A673 (cell line): ENCODE measurements around the gene GALNT7. TPM values are rescaled to one million over a fixed set of nuclear protein-coding genes. Genes with fewer than 3 reads are reported as not detected.

ENCODE experiments used
- BruUV-seq: library from RNA; stranded (reverse); fragments of 400-500 nt; replicated peaks from 2 replicates; lab custom pipeline; 2021; lab: Mats Ljungman, UMichigan
- CTCF ChIA-PET: fragments of 300-600 bp; sonication (Branson Sonifier 250); formaldehyde crosslinking; loops from one replicate; lab custom pipeline; 2022; ENCODE audit warnings: antibody characterized with exemption; lab: Charles Lee
- POLR2A ChIA-PET: fragments of 300-600 bp; sonication (Branson Sonifier 250); formaldehyde crosslinking; loops from one replicate; lab custom pipeline; 2022; ENCODE audit warnings: antibody characterized with exemption; ENCODE audit not compliant: low non-redundant PET; lab: Charles Lee
- DNase-seq: peaks from one replicate; pipeline ENCODE4 v3.0.0-alpha.2; 2015; ENCODE audit warnings: low spot score
- H3K27ac ChIP-seq: fragments of 200-600 bp; sonication (generic); 2 replicates; pipeline ENCODE4 v1.5.1; 2016; ENCODE audit warnings: mixed run types, low read depth, mild to moderate bottlenecking, mixed read lengths, antibody characterized with exemption, low read length; ENCODE audit not compliant: poor library complexity, severe bottlenecking
- H3K27me3 ChIP-seq: fragments of 200-600 bp; sonication (generic); replicated peaks from 2 replicates; pipeline ENCODE4 v1.6.1; 2017; ENCODE audit warnings: mixed run types, low read depth, mild to moderate bottlenecking, mixed read lengths, antibody characterized with exemption, low read length; ENCODE audit not compliant: insufficient read depth, poor library complexity
- H3K36me3 ChIP-seq: fragments of 200-600 bp; sonication (generic); 2 replicates; pipeline ENCODE4 v1.6.1; 2016; ENCODE audit warnings: mixed run types, mild to moderate bottlenecking, mixed read lengths, antibody characterized with exemption, low read length; ENCODE audit not compliant: insufficient read depth, poor library complexity, severe bottlenecking
- H3K4me1 ChIP-seq: fragments of 200-600 bp; sonication (generic); 2 replicates; pipeline ENCODE4 v1.6.1; 2017; ENCODE audit warnings: mixed run types, mild to moderate bottlenecking, mixed read lengths, antibody characterized with exemption, low read length; ENCODE audit not compliant: insufficient read depth, poor library complexity, severe bottlenecking
- H3K4me3 ChIP-seq: fragments of 200-600 bp; sonication (generic); 2 replicates; pipeline ENCODE4 v1.5.1; 2016; ENCODE audit warnings: low read depth, mixed run types, mild to moderate bottlenecking, mixed read lengths, low read length; ENCODE audit not compliant: poor library complexity, severe bottlenecking
- H3K9me3 ChIP-seq: fragments of 200-600 bp; sonication (generic); 2 replicates; pipeline ENCODE4 v1.6.1; 2016; ENCODE audit warnings: mixed run types, low read depth, mild to moderate bottlenecking, mixed read lengths, antibody characterized with exemption, low read length; ENCODE audit not compliant: poor library complexity, severe bottlenecking
- CTCF ChIP-seq: fragments of 300-800, 200-600 bp; sonication (generic); conservative IDR thresholded peaks from 2 replicates; pipeline ENCODE4 v1.5.1; 2017; ENCODE audit warnings: low read depth, mild to moderate bottlenecking, antibody characterized with exemption, low read length, moderate library complexity, mixed read lengths
- EZH2 ChIP-seq: fragments of 200-600 bp; sonication (generic); IDR thresholded peaks from 2 replicates; pipeline ENCODE4 v1.6.1; 2017; ENCODE audit warnings: borderline replicate concordance, low read depth, mild to moderate bottlenecking, mixed read lengths, antibody characterized with exemption, low read length; ENCODE audit not compliant: poor library complexity, severe bottlenecking
- intact Hi-C: fragments of 100-400 bp; cut with micrococcal nuclease; formaldehyde crosslinking; loops from one replicate; pipeline ENCODE4 v1.10.0; 2022; ENCODE audit not compliant: unreplicated experiment
- total RNA-seq: library from RNA; stranded (reverse); gene quantifications from 2 replicates; pipeline ENCODE4 v1.2.3, GENCODE V29; 2021

Gene GALNT7
- total RNA-seq, 1 experiment from 2014 or later: 89.7 TPM

DNA sequence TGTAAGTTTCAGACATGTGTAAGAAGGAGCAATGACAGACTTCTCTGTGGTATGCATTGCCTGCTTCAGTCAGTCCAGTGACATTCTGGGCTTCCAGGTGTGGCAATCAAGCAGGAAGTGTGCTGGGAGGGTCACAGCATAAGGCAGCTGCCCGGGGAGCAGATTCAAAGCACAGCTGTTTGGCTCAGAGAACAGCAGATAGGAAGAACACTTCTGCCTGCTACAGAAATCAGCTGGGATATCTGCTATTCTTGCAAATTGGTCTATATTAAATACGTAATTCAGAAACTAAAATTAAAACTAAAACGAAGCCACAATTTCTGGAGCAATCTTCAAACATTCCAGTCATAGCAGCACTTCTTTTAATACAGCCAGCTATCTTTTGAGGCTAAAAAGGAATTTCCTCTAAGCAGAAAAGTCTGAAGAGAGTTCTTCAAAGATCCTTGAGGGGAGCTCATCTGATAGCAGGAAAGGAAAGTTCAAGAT lies 47.5 kb upstream of the GALNT7 start:
- Histone ChIP-seq H3K4me1 (peaks cover 9% of the 10 kb centered on the region), H3K4me3 (no peak overlapping the region), H3K27me3 (no peaks in the 10 kb centered on the region), H3K27ac (no peak overlapping the region), H3K36me3 (no peaks in the 10 kb centered on the region), H3K9me3 (no peaks in the 10 kb centered on the region)
- ChIA-PET CTCF (no interaction called here), POLR2A (no interaction called here)
- intact Hi-C loops: no loop called here
- TF ChIP-seq EZH2 (no peak), CTCF (no peak)
- BruUV-seq: no TSS peak
- no peak for DNase-seq

- intact Hi-C loops: no loop called here
- Histone ChIP-seq H3K4me3 (no peak overlapping the region), H3K27me3 (no peaks in the 10 kb centered on the region), H3K9me3 (no peaks in the 10 kb centered on the region), H3K27ac (no peak overlapping the region), H3K4me1 (peaks cover 9% of the 10 kb centered on the region), H3K36me3 (no peaks in the 10 kb centered on the region)
- DNase-seq: no peak
- ChIA-PET CTCF (no interaction called here), POLR2A (no interaction called here)
- BruUV-seq: no TSS peak
- TF ChIP-seq CTCF: no peak
- TF ChIP-seq EZH2: no peak
These were observed 44.3 kb upstream of the GALNT7 start for GRCh38 chr4:173124209-173124865.

GRCh38 chr4:173125216-173125812 lies 43.3 kb upstream of the GALNT7 start:
- no peak for TF ChIP-seq CTCF
- no peak for TF ChIP-seq EZH2
- ChIA-PET CTCF (no interaction called here), POLR2A (no interaction called here)
- Histone ChIP-seq H3K9me3 (no peaks in the 10 kb centered on the region), H3K27me3 (no peaks in the 10 kb centered on the region), H3K36me3 (no peaks in the 10 kb centered on the region), H3K4me1 (peaks cover 5% of the 10 kb centered on the region), H3K27ac (no peak overlapping the region), H3K4me3 (no peak overlapping the region)
- intact Hi-C loops: no loop called here
- DNase-seq: no peak
- BruUV-seq: no TSS peak
